Measurements from ENCODE around the gene SLCO3A1.

SLCO3A1 gene

DNA sequence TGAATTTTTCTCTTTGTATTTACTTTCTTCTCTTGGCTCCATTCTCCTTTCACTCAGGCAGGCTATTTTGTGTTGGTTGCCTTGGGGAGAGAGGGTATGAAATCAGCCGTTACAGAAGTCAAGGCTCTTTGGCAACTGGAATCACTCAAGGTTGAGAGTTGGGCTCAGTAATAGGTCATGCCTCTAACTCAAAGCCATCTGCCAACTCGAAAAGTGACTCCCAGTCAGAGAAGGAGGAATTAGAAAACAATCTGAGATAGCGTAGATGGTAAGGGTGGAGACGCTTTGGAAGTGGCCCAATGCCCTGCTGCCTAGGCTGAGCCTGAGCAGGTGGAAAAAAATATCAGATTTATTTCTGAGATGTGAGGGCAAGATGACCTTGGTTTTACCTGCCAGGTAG is 334.5 kb downstream of the SLCO3A1 start:
- H3K4me3 ChIP-seq (ENCODE audit: low read depth, low read length): no peak overlapping the region
- POLR2A ChIA-PET: no interaction called here
- CTCF ChIA-PET: no interaction called here
- H3K4me1 ChIP-seq (ENCODE audit: control insufficient read depth, insufficient read depth, low read length): no peaks in the 10 kb centered on the region
- no peak for TF ChIP-seq ZNF19 (tag by site-specific recombination; IDR thresholded peaks at IDR 0.05; ENCODE audit: low read depth)
- no peak for TF ChIP-seq MYNN (tag by site-specific recombination; IDR thresholded peaks at IDR 0.05; ENCODE audit: borderline replicate concordance)
- no peak for TF ChIP-seq OVOL3 (tag by site-specific recombination; IDR thresholded peaks at IDR 0.05)
- TF ChIP-seq ZNF23 (tag by site-specific recombination; IDR thresholded peaks at IDR 0.05; ENCODE audit: borderline replicate concordance): no peak
- no peak for TF ChIP-seq ZNF664 (tag by site-specific recombination; IDR thresholded peaks at IDR 0.05)
- no peak for TF ChIP-seq MEIS1 (CRISPR knock-in tag; IDR thresholded peaks at IDR 0.05; ENCODE audit: borderline replicate concordance)
- TF ChIP-seq ZNF677 (tag by site-specific recombination; IDR thresholded peaks at IDR 0.05): no peak
- no peak for TF ChIP-seq ZFP41 (tag by site-specific recombination; IDR thresholded peaks at IDR 0.05; ENCODE audit: borderline replicate concordance)
- TF ChIP-seq ZNF571 (tag by site-specific recombination; IDR thresholded peaks at IDR 0.05): no peak
- H3K36me3 ChIP-seq (ENCODE audit: control insufficient read depth in 2 of 2, insufficient read depth in 1 of 2, low read length in 2 of 2): no peaks in the 10 kb centered on the region
- H3K9me3 ChIP-seq (ENCODE audit: control insufficient read depth, insufficient read depth, low read depth, low read length): no peaks in the 10 kb centered on the region
- no peak overlapping the region for H3K27ac ChIP-seq (ENCODE audit: extremely low read depth, low read depth, low read length)

DNA sequence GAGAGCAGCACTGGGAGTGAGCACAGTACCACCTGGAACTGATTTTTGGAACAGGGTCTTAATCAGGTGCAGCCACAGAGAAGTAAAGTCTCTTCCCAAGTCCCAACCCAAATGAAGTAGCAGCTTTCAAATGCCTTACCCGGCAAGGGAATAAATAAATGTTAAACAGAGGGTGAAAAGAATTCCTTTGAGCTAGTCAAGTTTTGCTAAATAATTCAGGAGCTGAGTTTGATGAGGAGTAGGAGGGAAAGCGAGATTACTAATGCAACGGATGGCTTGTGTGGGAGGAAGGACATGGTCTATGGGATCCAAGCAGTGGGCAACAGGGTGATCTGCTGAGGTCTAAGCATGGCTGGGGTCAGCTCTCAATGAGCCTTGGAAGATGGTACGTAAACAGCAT is 335.7 kb downstream of the SLCO3A1 start:
- no peak overlapping the region for H3K27ac ChIP-seq (ENCODE audit: extremely low read depth, low read depth, low read length)
- H3K36me3 ChIP-seq (ENCODE audit: control insufficient read depth in 2 of 2, insufficient read depth in 1 of 2, low read length in 2 of 2): no peaks in the 10 kb centered on the region
- CTCF ChIA-PET: interaction anchor here (0.6 kb wide), 1 partner anchor 618 kb away, joined by 3 read pairs; no protein-coding TSS in a partner anchor
- no peaks in the 10 kb centered on the region for H3K4me1 ChIP-seq (ENCODE audit: control insufficient read depth, insufficient read depth, low read length)
- H3K9me3 ChIP-seq (ENCODE audit: control insufficient read depth, insufficient read depth, low read depth, low read length): no peaks in the 10 kb centered on the region
- POLR2A ChIA-PET: no interaction called here
- no peak overlapping the region for H3K4me3 ChIP-seq (ENCODE audit: low read depth, low read length)
- TF ChIP-seq ZNF292 (tag by site-specific recombination; IDR thresholded peaks at IDR 0.05; ENCODE audit: borderline replicate concordance, low read depth) (no peak), FEZF1 (tag by site-specific recombination; IDR thresholded peaks at IDR 0.05) (no peak), ZNF23 (tag by site-specific recombination; IDR thresholded peaks at IDR 0.05; ENCODE audit: borderline replicate concordance) (no peak), ZBTB48 (tag by site-specific recombination; IDR thresholded peaks at IDR 0.05) (no peak), ZNF677 (tag by site-specific recombination; IDR thresholded peaks at IDR 0.05) (no peak), ZNF335 (tag by site-specific recombination; conservative IDR thresholded peaks at IDR 0.05) (no peak), ZNF626 (tag by site-specific recombination; IDR thresholded peaks at IDR 0.05) (no peak), ZFP41 (tag by site-specific recombination; IDR thresholded peaks at IDR 0.05; ENCODE audit: borderline replicate concordance) (no peak), ZNF473 (tag by site-specific recombination; IDR thresholded peaks at IDR 0.05) (no peak), TCF7L2 (IDR thresholded peaks at IDR 0.05; ENCODE audit: borderline replicate concordance, low read depth, low read length) (no peak), ZNF426 (tag by site-specific recombination; IDR thresholded peaks at IDR 0.05) (no peak), ZFP69B (tag by site-specific recombination; IDR thresholded peaks at IDR 0.05) (no peak), ZXDB (tag by site-specific recombination; IDR thresholded peaks at IDR 0.05) (no peak), ZBTB7A (tag by site-specific recombination; IDR thresholded peaks at IDR 0.05; ENCODE audit: low read depth) (no peak), ZNF112 (tag by site-specific recombination; IDR thresholded peaks at IDR 0.05) (no peak)
- TF ChIP-seq, protein P1, sequence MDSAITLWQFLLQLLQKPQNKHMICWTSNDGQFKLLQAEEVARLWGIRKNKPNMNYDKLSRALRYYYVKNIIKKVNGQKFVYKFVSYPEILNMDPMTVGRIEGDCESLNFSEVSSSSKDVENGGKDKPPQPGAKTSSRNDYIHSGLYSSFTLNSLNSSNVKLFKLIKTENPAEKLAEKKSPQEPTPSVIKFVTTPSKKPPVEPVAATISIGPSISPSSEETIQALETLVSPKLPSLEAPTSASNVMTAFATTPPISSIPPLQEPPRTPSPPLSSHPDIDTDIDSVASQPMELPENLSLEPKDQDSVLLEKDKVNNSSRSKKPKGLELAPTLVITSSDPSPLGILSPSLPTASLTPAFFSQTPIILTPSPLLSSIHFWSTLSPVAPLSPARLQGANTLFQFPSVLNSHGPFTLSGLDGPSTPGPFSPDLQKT (IDR thresholded peaks at IDR 0.05; ENCODE audit: borderline replicate concordance, low read depth, low read length): no peak
- TF ChIP-seq, protein P2, sequence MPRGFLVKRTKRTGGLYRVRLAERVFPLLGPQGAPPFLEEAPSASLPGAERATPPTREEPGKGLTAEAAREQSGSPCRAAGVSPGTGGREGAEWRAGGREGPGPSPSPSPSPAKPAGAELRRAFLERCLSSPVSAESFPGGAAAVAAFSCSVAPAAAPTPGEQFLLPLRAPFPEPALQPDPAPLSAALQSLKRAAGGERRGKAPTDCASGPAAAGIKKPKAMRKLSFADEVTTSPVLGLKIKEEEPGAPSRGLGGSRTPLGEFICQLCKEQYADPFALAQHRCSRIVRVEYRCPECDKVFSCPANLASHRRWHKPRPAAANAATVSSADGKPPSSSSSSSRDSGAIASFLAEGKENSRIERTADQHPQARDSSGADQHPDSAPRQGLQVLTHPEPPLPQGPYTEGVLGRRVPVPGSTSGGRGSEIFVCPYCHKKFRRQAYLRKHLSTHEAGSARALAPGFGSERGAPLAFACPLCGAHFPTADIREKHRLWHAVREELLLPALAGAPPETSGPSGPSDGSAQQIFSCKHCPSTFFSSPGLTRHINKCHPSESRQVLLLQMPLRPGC (tag by site-specific recombination; IDR thresholded peaks at IDR 0.05): no peak
